Type B pancreatic cell (in vitro differentiated cells): ENCODE measurements around the gene NOC2L. TPM values are rescaled to one million over a fixed set of nuclear protein-coding genes. Genes with fewer than 3 reads are reported as not detected.

Experiments
- DNase-seq: peaks from one replicate; pipeline ENCODE4 v3.0.0; 2021; ENCODE audit warnings: mixed read lengths; ENCODE audit not compliant: unreplicated experiment; ENCODE audit errors: extremely low spot score
- H3K27ac Mint-ChIP-seq: 2 replicates; pipeline ENCODE4 v1.8.0; 2021; ENCODE audit warnings: mild to moderate bottlenecking, mixed read lengths
- H3K27me3 Mint-ChIP-seq: 2 replicates; pipeline ENCODE4 v1.8.0; 2021; ENCODE audit warnings: mixed read lengths
- H3K36me3 Mint-ChIP-seq: 2 replicates; pipeline ENCODE4 v1.8.0; 2021; ENCODE audit warnings: mixed read lengths
- H3K4me1 Mint-ChIP-seq: one replicate; pipeline ENCODE4 v1.8.0; 2021; ENCODE audit warnings: mixed read lengths; ENCODE audit not compliant: unreplicated experiment
- H3K4me3 Mint-ChIP-seq: 2 replicates; pipeline ENCODE4 v1.8.0; 2021; ENCODE audit warnings: mild to moderate bottlenecking, mixed read lengths
- H3K9me3 Mint-ChIP-seq: 2 replicates; pipeline ENCODE4 v1.8.0; 2021; ENCODE audit warnings: mixed read lengths
- CTCF ChIP-seq: fragments of 200-600 bp; sonication (generic); conservative IDR thresholded peaks from 2 replicates; pipeline ENCODE4 v1.5.0; 2021; ENCODE audit warnings: antibody characterized with exemption, mild to moderate bottlenecking
- total RNA-seq: library from RNA; stranded (reverse); gene quantifications from 2 replicates; pipeline ENCODE4 v1.2.1, GENCODE V29; 2021; ENCODE audit warnings: low replicate concordance

The NOC2L gene
- total RNA-seq, 1 donor from 2014 or later: 87.2 TPM

- Mint-ChIP-seq H3K4me1 (peaks cover 12% of the 10 kb centered on the region), H3K36me3 (peaks cover 3% of the 10 kb centered on the region), H3K27me3 (peaks cover 6% of the 10 kb centered on the region), H3K27ac (no peak overlapping the region), H3K4me3 (no peak overlapping the region), H3K9me3 (no peaks in the 10 kb centered on the region)
- no peak for DNase-seq
- TF ChIP-seq CTCF: no peak
Observed at GRCh38 chr1:943545-944340, 15.3 kb downstream of the NOC2L start.

GRCh38 chr1:942864-943533 is 16.1 kb downstream of the NOC2L start:
- no peak overlapping the region for H3K4me3 Mint-ChIP-seq
- H3K27ac Mint-ChIP-seq: no peak overlapping the region
- TF ChIP-seq CTCF: no peak
- H3K27me3 Mint-ChIP-seq: peaks cover 10% of the 10 kb centered on the region
- no peaks in the 10 kb centered on the region for H3K9me3 Mint-ChIP-seq
- H3K4me1 Mint-ChIP-seq: peaks cover 17% of the 10 kb centered on the region
- peaks cover 3% of the 10 kb centered on the region for H3K36me3 Mint-ChIP-seq
- no peak for DNase-seq

GRCh38 chr1:942411-942821 is 16.6 kb downstream of the NOC2L start:
- Mint-ChIP-seq H3K4me3 (no peak overlapping the region), H3K36me3 (peaks cover 3% of the 10 kb centered on the region), H3K4me1 (peaks cover 21% of the 10 kb centered on the region), H3K9me3 (no peaks in the 10 kb centered on the region), H3K27me3 (peaks cover 13% of the 10 kb centered on the region), H3K27ac (no peak overlapping the region)
- no peak for DNase-seq
- no peak for TF ChIP-seq CTCF

GRCh38 chr1:941588-942383 is 17.3 kb downstream of the NOC2L start:
- no peak overlapping the region for H3K27ac Mint-ChIP-seq
- H3K4me1 Mint-ChIP-seq: peaks cover 21% of the 10 kb centered on the region
- peaks cover 14% of the 10 kb centered on the region for H3K27me3 Mint-ChIP-seq
- H3K36me3 Mint-ChIP-seq: no peaks in the 10 kb centered on the region
- no peaks in the 10 kb centered on the region for H3K9me3 Mint-ChIP-seq
- no peak for TF ChIP-seq CTCF
- peak overlapping the region; percentile 77 for H3K4me3 Mint-ChIP-seq
- peak; percentile 89 for DNase-seq

GRCh38 chr1:941015-941587 is 18.0 kb downstream of the NOC2L start:
- no peak for DNase-seq
- Mint-ChIP-seq H3K27me3 (peaks cover 16% of the 10 kb centered on the region), H3K4me1 (peaks cover 21% of the 10 kb centered on the region), H3K36me3 (no peaks in the 10 kb centered on the region), H3K27ac (no peak overlapping the region), H3K9me3 (no peaks in the 10 kb centered on the region), H3K4me3 (peak overlapping the region; percentile 77)
- no peak for TF ChIP-seq CTCF
